GM08714 (cell line): ENCODE measurements around the gene KRTAP10-7.
"Not testable (repeated sequence)": the region's sequence is repeated elsewhere in the genome, so short reads cannot be mapped to it uniquely, and the experiment has no call there.

Source experiments
- H3K4me3 ChIP-seq: fragments of 200-500 bp; sonication (Bioruptor generic); 2 replicates; pipeline ENCODE4 v1.5.1; 2014; ENCODE audit warnings: mild to moderate bottlenecking, low read length, inconsistent platforms
- ZNF274 ChIP-seq: IDR thresholded peaks from 2 replicates; pipeline ENCODE4 v1.6.1; 2012; ENCODE audit warnings: mild to moderate bottlenecking, low read depth, low read length

The KRTAP10-7 gene, protein sequence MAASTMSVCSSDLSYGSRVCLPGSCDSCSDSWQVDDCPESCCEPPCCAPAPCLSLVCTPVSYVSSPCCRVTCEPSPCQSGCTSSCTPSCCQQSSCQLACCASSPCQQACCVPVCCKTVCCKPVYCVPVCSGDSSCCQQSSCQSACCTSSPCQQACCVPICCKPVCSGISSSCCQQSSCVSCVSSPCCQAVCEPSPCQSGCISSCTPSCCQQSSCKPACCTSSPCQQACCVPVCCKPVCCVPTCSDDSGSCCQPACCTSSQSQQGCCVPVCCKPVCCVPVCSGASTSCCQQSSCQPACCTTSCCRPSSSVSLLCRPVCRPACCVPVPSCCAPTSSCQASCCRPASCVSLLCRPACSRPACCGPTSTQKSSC

DNA sequence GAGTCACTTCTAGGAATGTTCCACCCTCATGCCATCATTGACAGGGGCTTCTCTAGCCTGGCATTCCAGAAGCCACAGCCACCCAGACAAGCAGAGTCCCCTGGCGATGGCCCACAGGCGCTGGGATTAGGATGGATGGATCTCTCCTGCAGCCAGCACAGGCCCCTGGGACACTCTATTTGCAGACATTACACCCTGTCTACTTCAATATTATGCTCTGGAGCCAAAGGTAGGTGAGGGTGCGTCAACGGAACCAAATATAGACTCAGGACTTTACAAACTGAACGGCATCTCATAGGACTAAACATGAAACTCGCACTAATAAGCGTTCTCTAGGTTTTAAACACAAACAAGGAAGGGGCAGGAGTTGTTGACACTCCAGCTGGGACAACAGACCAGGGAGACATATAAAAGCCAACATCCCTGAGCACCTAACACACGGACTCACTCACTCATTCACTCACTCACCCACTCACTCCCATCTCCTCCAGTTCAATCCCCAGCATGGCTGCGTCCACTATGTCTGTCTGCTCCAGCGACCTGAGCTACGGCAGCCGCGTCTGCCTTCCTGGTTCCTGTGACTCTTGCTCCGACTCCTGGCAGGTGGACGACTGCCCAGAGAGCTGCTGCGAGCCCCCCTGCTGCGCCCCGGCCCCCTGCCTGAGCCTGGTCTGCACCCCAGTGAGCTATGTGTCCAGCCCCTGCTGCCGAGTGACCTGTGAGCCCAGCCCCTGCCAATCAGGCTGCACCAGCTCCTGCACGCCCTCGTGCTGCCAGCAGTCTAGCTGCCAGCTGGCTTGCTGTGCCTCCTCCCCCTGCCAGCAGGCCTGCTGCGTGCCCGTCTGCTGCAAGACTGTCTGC lies at the start of gene KRTAP10-7:
KRTAP10-7 (plus strand) TSS at position 480 of the 861 bp plus-strand sequence; CDS start at position 505, 25 bp downstream.
- not testable (repeated sequence) for H3K4me3 ChIP-seq

DNA sequence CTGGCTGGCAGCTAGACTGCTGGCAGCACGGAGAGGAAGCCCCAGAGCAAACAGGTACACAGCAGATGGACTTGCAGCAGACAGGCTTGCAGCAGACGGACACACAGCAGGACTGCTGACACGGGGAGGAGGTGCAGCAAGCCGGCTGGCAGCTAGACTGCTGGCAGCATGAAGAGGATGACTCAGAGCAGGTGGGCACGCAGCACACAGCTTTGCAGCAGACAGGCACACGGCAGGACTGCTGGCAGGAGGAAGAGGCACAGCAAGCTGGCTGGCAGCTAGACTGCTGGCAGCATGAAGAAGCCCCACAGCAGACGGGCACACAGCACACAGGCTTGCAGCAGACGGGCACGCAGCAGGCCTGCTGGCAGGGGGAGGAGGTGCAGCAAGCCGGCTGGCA lies 49.6 kb upstream of the KRTAP10-7 start:
- TF ChIP-seq ZNF274, result no peak
- H3K4me3 ChIP-seq, result no peak overlapping the region

DNA sequence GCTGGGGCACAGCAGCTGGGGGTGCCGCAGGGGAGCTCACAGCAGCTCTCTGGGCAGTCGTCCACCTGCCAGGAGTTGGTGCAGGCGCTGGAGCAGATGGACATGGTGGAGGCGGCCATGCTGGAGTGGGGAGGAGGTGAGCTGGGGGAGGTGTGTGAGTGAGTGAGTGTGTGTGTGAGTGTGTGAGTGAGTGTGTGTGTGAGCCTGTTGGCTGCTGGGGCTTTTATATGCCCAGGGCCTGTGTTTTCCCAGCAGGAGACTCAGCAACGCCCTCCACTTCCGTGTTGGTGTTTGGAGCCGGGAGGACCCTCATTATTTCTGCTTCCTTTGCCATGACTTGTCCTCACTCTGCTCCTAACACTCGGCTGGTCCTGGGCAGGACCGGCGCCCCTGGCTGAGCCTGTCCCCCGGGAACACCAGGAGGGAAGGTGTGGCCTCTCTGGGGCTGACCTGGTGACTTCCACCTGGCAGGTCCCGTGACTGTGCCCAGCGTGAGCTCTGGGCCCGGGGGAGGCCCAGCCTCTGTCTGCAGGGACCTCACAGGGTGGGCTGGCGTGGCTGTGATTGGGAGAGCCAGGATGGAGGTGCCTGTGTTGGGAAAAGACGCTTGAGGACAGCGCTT lies 48.9 kb upstream of the KRTAP10-7 start, which contains the start of gene KRTAP10-2:
KRTAP10-2 (minus strand) TSS at position 166 of the 622 bp plus-strand sequence; CDS start at position 119, 47 bp downstream.
- no peak within 1 kb of the TSS for H3K4me3 ChIP-seq
- no peak for TF ChIP-seq ZNF274

DNA sequence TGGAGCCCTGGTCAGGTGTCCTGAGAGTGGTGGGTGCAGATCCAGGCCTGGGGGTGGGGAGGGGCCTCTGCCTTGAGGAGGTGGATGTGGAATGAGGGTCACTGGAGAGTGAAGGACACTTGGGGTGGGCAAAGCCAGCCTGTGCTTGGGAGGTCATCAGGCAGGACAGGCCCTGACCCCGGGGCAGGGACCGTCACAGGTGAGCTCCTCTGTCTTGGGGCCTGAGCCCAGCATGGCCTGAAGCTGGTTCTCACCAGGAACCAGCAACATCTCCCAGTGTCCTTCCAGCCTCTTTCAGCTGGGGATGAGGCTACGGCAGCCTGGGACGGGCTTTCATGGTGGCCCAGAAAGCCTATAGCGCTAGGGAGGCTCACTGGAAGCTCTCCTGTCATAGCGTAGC lies 48.3 kb upstream of the KRTAP10-7 start:
- no peak overlapping the region for H3K4me3 ChIP-seq
- TF ChIP-seq ZNF274, result no peak

DNA sequence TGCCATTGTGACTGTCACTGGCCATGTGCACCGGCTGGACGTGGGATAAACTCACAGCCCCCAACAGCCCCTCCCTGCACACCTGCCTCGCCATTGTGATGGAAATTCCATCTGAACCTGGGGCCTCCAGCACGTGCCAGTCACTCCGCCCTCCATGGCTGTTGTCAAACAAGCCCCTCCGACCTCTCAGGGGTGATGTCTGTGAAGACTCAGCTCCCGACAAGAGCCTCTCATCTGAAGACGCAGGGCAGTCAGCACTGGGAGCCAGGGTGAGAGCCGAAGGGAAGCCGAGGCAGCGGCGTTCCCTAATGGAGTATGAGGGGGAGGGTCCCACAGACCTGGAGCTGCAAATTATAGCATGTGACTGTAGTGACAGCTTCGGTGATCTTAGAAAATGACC lies 47.7 kb upstream of the KRTAP10-7 start:
- no peak for TF ChIP-seq ZNF274

DNA sequence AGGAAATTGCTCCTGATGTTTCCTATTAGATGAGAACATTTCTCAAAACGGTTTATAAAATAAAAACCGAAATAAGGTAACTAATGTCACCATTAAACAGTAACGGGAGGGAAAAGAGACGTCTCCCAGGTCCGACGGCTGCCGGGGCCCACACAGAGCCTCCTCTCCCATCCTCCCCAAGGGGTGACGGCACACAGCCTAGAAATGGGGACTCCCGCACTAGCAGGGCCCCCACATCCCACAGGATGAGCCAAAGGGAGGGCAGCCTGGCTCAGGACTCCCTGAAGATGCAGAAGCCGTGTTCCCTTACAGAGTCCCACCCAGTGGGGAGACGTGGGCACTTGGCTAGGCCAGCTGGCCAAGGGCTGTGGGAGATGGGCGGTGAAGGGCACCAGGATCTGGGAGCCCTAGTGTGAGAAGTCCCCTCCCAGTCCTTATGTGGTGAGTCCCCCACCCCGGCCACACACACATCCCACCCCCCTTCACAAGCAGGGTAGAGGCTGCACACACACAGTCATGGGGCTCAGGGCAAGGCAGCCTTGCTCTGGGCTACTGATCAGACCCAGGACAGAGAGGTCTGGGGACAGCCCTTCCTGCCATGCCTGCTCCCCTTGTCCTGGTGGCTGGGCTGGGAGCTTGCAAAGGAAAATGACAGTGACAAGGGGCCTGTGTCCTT lies 45.1 kb upstream of the KRTAP10-7 start:
- H3K4me3 ChIP-seq, result no peak overlapping the region
- TF ChIP-seq ZNF274, result no peak

More for the DNA sequence above, 47.7 kb upstream of the KRTAP10-7 start:
- no peak overlapping the region for H3K4me3 ChIP-seq

DNA sequence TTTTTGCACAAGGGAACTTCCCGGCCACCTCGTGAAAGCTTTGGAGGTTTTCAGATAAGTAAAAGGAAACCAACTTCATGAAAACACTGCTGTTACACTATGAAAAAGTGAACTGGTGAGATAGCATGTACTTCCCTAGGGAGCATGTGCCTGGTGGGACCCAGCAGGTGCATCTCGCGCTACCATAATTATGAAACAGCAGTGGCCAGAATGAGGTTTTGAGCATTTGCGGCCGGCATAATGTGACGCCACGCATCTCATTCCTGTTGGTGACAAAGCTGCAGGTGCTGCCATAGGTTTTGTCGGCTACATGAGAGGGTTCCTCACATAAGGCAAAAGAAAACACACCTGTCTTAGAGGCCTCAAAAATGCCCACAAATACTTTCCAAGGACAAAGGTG lies 43.5 kb upstream of the KRTAP10-7 start:
- H3K4me3 ChIP-seq, result no peak overlapping the region
- no peak for TF ChIP-seq ZNF274

DNA sequence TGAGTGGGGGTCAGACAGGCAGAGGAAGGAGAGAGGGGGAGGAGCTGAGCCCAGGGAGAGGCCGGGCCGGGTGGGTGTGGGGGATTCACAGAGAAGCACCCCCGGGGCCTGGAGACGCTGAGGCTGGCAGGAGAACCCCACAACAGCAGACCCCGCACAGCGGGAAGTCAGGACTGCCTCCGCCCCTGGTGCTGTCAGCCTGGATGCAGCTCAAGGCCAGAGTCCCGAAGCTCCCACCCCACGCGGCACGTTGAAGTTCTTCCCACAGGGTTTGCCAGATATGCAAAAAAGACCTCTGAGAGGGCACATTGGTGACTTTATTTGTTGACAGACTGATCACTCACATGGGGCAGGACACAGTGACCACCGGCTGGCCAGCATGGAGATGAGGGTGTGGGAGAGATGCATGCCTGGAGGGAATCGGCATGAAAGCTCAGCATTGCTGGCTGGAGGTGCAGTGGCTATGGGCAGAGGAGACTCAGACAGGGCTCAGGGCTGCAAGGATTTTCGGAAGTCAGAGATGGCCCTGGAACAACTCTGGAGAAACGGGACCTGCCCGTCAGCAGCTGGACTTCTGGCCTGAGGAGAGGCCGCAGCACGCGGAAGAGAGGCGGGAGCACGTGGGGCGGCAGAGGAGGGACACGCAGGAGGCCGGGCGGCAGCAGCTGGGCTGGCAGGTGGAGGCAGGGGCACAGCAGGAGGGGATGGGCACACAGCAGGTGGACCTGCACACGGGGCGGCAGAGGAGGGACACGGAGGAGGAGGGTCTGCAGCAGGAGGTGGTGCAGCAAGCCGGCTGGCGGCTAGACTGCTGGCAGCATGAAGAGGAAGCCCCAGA lies 42.7 kb upstream of the KRTAP10-7 start:
- H3K4me3 ChIP-seq, result no peak overlapping the region
- TF ChIP-seq ZNF274, result no peak

DNA sequence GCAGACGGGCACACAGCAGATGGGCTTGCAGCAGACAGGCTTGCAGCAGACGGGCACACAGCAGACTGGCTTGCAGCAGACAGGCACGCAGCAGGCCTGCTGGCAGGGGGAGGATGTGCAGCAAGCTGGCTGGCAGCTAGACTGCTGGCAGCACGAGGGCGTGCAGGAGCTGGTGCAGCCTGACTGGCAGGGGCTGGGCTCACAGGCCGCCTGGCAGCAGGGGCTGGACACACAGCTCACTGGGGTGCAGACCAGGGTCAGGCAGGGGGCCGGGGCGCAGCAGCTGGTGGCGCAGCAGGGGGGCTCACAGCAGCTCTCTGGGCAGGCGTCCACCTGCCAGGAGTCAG lies 42.1 kb upstream of the KRTAP10-7 start:
- not testable (repeated sequence) for H3K4me3 ChIP-seq

DNA sequence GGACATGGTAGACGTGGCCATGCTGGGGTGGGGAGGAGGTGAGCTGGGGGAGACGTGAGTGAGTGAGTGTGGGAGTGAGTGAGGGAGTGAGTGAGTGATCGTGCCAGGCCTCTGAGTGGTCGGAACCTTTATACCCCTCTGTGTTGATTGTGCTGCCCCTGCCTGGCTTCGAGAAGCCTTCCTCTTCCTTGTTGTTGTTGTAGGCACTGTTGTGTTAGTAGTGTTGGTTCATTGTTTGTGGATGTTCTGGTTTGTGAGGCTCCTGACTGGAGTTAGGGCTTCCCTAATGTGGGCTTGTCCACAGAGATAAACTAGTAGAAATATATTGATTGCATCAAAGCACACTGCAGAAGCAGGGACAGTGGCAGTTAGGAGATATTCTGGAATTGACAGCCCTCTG lies 41.7 kb upstream of the KRTAP10-7 start, which contains the start of gene KRTAP10-3:
KRTAP10-3 (minus strand) TSS at position 101 of the 400 bp plus-strand sequence; CDS start at position 21, 80 bp downstream.
- H3K4me3 ChIP-seq, result no peak within 1 kb of the TSS
- TF ChIP-seq ZNF274, result no peak

DNA sequence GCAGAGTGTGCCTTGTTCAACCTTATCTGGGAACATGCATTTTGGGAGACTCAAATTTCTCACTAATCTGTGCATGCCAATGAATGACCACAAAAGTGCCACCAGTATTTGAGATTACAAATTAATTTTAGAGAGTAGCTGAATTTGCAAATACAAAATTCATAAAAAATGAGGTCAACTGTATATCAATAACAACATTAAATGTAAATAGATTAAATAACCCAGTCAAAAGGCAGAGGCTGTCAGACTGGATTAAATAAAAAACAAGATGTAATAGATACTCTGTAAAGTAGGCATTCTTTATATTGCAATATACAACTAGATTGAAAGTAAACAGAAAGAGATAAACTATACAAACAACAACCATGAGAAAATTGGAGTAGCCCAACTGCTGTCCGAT lies 36.3 kb upstream of the KRTAP10-7 start:
- TF ChIP-seq ZNF274, result no peak
- no peak overlapping the region for H3K4me3 ChIP-seq

DNA sequence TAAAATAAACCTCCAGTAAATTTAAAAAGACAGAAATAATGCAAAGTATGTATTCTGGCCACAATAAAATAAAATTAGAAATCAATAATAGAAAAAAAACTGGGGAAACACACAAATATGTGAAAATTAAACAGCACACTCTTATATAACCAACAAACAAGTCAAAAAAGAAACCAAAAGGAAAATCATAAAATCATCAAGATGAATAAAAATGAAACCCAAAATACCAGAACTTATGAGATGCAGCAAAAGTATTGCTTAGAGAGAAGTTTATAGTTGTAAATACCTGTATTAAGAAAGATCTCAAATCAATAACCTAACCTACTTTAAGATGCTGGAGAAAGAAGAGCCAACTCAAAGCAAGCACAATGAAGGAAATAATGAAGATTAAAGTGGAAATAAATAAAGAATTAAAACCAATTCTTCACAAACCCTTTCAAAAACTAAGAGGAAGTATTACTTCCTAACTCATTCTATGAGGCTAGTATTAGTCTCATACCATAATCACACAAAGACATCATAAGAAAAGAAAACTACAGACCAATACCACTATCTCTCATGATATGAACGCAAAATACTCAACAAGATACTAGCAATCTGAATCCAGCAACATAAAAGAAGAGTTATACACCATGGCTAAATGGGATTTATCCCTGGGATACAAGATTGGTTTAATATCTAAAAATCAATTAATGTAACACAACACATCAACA lies 35.4 kb upstream of the KRTAP10-7 start:
- no peak for TF ChIP-seq ZNF274
- H3K4me3 ChIP-seq, result no peak overlapping the region

DNA sequence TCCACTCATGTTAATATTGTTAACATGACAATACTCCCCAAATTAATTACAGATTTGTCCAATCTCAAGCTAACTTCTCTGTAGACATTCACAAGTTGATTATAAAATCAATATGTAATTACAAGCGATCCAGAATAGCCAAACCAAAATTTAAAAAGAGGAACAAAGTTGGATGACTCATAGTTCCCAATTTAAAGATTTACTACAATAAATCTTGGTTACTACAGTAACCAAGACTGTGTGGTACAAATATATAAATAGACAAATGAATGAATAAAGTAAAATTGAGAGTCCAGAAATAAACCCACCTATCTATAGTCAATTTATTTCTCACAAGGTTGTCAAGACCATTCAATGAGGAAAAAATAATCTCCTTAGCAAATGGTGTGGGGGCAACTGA lies 34.0 kb upstream of the KRTAP10-7 start:
- no peak overlapping the region for H3K4me3 ChIP-seq
- no peak for TF ChIP-seq ZNF274
